AG10803 (cell line): Measurements from ENCODE around the gene SERINC1.
"Not testable (repeated sequence)": the region's sequence is repeated elsewhere in the genome, so short reads cannot be mapped to it uniquely, and the experiment has no call there.

ENCODE experiments used
- DNase-seq: peaks from one replicate; pipeline ENCODE4 v3.0.0; 2010; ENCODE audit warnings: low read depth
- H3K4me3 ChIP-seq: 2 replicates; pipeline ENCODE4 v1.5.1; 2011; ENCODE audit warnings: mild to moderate bottlenecking, low read length, control low read depth
- TF ChIP-seq, protein P1 (sequence below): conservative IDR thresholded peaks from 2 replicates; pipeline ENCODE4 v1.5.1; 2011; ENCODE audit warnings: mild to moderate bottlenecking, low read length, control low read depth, inconsistent platforms

Gene SERINC1

DNA sequence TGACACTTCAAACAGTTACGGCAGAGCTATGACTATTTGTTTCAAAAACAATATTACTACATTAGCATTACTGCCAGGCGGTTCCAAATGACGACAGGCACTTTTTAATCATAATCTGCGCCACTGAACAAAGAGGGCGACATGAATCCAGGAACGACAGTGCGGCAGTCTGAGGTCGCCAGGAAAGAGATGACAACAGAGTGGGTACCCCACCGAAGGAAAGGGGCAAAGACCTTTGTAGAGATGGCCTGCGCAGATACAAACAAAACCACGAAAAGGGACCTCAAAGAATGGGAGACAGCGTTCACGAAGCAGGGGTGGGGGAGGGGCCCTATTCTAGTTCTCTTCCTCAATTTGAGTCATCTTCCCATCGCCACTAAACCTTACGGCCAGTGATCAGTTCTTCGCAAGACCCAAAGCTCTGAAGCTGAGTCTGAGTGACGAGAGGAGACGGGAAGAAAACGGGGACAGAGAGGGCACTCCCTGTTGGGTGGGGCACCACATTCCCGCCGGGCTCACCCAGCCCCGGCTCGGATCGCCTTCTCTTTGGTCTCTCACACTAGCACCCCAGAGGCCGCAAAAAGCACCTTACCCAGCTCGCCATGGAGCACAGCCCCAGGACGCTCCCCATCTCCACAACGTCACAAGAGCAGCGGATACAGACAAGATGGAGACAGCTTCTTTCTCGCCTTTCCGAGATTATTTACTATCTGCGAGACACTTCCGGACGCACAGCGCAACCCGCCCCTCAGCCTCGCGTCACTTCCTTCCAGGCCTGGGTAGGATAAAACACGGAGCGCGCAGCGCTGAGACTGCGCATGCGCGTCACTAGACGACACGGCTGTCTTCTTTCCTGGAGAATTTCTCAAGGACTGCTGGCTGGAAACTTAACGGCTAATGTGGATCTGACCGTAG lies at the start of gene SERINC1:
SERINC1 (minus strand) TSS at position 701 of the 915 bp plus-strand sequence; CDS start at position 631, 70 bp downstream.
- peak within 1 kb of the TSS; percentile 96 for H3K4me3 ChIP-seq
- peak; percentile 94 for DNase-seq
- TF ChIP-seq, protein P1, sequence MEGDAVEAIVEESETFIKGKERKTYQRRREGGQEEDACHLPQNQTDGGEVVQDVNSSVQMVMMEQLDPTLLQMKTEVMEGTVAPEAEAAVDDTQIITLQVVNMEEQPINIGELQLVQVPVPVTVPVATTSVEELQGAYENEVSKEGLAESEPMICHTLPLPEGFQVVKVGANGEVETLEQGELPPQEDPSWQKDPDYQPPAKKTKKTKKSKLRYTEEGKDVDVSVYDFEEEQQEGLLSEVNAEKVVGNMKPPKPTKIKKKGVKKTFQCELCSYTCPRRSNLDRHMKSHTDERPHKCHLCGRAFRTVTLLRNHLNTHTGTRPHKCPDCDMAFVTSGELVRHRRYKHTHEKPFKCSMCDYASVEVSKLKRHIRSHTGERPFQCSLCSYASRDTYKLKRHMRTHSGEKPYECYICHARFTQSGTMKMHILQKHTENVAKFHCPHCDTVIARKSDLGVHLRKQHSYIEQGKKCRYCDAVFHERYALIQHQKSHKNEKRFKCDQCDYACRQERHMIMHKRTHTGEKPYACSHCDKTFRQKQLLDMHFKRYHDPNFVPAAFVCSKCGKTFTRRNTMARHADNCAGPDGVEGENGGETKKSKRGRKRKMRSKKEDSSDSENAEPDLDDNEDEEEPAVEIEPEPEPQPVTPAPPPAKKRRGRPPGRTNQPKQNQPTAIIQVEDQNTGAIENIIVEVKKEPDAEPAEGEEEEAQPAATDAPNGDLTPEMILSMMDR: no peak

DNA sequence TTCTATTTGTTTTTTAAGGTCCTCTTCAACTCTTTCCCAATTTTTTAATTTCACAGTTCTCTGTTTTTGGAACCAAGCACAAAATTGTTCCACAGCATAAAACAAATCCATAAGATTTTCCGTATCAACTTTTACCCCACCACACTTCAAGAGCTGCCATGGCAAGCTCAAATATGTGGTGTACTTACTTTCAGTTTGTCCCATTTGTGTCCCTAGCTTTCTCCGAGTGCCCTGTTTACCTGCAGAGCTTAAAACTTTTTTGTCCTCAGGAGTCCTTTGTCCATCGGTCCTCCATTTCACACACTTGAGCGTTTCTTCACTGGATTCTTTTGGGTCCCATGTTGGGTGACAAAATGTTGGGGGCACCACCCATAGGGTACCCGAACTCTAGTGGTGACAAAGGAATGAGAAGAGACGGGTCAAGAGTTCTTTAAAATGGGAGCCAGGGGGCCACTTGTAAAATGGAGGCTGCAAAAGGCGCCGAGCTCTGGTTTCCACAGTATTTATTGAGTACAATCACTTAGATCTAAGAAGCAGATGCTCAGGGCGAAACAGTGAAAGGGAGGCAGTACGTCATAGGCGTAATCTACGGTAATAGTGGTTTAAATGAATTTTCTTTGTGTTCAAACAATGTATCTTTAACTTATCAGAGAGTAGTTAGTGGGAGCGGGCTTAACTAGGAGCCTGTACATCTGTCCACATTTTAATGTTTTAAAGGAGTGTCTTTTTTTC lies 39.8 kb upstream of the SERINC1 start:
- TF ChIP-seq, protein P1: no peak
- DNase-seq: no peak
- no peak overlapping the region for H3K4me3 ChIP-seq

DNA sequence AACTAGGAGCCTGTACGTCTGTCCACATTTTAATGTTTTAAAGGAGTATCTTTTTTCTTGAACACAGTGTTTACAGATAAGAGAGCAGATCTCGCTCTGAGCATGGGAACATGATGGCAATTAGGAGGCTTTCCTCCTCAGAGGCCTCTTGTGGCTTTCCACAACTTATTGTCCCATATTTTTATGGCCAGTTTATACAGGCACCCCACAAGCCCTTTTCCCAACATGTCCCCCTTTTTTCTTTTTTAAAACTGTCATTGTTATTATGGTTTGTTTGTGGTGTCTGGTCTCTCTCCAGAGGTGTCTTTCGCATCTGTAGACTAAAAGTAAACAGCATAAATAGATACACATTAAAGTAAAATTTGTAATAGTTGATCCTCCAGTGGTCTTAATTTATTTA lies 33.6 kb upstream of the SERINC1 start:
- DNase-seq, H3K4me3 ChIP-seq: not testable (repeated sequence)

DNA sequence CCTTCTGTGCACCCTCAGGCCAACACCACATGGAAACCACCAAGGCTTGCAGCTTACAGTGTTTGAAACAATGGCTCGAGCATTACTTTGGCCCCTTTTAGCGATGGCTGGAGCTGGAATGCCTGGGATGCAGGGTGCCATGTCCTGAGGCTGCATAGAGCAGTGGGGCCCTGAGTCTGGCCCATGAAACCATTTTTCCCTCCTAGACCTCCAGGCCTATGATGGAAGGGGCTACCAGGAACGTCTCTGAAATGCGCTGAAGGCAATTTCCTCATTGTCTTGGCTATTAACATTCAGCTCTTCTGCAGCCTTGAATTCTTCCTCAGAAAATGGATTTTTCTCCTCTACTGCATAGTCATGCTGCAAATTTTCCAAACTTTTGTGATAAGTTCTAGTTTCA lies 29.9 kb upstream of the SERINC1 start:
- DNase-seq: no peak
- no peak overlapping the region for H3K4me3 ChIP-seq
- TF ChIP-seq, protein P1: no peak

DNA sequence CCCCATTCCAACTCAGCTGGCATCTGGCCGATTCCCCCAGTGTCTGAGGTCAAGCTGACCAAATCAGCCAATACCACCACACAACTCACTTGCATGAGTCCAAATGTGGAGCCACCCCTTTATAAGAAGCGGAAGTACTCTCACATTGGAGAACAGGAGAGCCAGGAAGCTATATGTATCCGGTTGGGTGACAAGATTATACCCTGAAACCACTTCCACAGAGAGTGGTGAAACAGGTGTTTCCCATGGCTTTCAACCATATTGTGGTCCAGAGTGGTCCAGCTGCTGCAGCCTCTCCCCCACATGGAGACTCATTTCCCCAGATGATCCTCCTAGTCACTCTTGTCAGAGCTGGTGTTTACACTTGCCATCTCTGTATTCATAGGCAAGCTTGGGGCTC lies 24.0 kb upstream of the SERINC1 start:
- no peak overlapping the region for H3K4me3 ChIP-seq
- no peak for DNase-seq
- TF ChIP-seq, protein P1: no peak

DNA sequence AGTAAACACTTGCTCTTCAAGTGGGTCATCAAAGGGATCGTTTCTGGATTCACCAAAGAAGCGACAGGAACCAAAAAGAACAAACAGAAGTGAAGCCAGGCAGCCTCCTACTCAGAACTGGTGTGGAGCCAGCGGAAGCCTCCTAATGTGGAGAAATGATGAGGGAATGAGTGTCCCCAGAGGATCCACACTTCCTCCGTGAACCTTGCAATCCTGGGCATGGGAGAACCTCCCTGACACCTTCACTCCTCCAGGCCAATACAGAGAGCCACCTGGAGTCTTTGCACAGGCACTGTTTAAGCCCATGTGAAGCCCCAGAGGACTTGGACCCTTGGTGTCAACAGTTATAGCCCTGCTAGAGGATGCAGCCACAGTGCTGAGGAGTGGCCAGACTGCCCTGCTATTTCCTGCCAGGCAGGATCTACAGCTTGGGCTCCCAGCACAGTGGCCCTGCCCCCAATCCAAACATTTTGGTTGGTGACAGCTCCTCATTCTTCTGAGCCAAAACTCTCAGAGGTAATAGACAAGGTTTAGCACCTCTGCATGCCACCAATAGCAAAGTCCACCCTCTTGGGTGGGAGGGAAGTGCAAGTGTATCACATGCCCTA lies 23.2 kb upstream of the SERINC1 start:
- DNase-seq: no peak
- H3K4me3 ChIP-seq: no peak overlapping the region
- TF ChIP-seq, protein P1: no peak

DNA sequence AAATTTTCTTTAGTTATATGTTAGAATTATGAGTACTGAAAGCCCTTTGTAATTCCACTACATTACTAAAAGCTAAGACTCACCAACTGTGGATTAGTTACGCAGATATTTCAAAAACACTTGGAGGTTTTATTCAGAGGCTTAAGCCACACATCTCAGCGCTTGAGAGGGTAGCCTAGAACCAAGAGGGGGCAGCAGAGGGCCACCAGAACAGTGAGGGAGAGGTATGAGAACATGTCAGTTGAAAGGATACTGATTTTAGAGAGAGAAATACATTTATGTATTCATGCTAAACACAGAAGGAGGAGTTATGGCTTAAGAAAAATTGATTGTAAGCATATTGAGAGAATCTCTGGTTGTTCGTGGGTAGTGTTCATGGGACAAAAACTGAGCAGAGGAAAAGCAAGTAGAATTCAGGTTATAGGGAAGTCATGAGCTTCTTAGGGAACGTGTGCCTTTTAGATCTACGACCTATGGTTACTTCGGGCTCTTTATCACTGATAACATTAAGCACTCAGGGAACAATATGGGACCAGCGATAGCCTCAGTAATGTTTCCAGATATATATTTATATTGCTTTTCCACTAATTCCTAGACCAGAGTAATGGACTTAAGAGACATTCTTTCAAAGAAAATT lies 20.4 kb upstream of the SERINC1 start:
- no peak overlapping the region for H3K4me3 ChIP-seq
- TF ChIP-seq, protein P1: peak; percentile 98
- DNase-seq: peak; percentile 66
